Ishikawa (cell line): Measurements from ENCODE around the gene CATSPER3.

Source experiments
- CEBPB ChIP-seq: IDR thresholded peaks from 2 replicates; pipeline ENCODE4 v1.6.1; 2012
- CREB1 ChIP-seq: IDR thresholded peaks from 2 replicates; pipeline ENCODE4 v1.6.1; 2012; ENCODE audit warnings: low read depth
- EGR1 ChIP-seq: IDR thresholded peaks from 2 replicates; pipeline ENCODE4 v1.6.1; 2012
- EP300 ChIP-seq: IDR thresholded peaks from 2 replicates; pipeline ENCODE4 v1.6.1; 2012; ENCODE audit warnings: borderline replicate concordance
- FOXM1 ChIP-seq: IDR thresholded peaks from 2 replicates; pipeline ENCODE4 v1.6.1; 2012; ENCODE audit warnings: low read depth, borderline replicate concordance
- MAX ChIP-seq: IDR thresholded peaks from 2 replicates; pipeline ENCODE4 v1.6.1; 2012
- NFIC ChIP-seq: IDR thresholded peaks from 2 replicates; pipeline ENCODE4 v1.6.1; 2012
- RAD21 ChIP-seq: IDR thresholded peaks from 2 replicates; pipeline ENCODE4 v1.6.1; 2012; ENCODE audit warnings: low read depth
- REST ChIP-seq: IDR thresholded peaks from 2 replicates; pipeline ENCODE4 v1.6.1; 2012; ENCODE audit warnings: low read depth, mild to moderate bottlenecking
- TAF1 ChIP-seq: IDR thresholded peaks from 2 replicates; pipeline ENCODE4 v1.6.1; 2012; ENCODE audit warnings: low read depth, mild to moderate bottlenecking
- TCF12 ChIP-seq: IDR thresholded peaks from 2 replicates; pipeline ENCODE4 v1.6.1; 2012; ENCODE audit warnings: low read depth
- TEAD4 ChIP-seq: IDR thresholded peaks from 2 replicates; pipeline ENCODE4 v1.6.1; 2012
- USF1 ChIP-seq: IDR thresholded peaks from 2 replicates; pipeline ENCODE4 v1.6.1; 2012
- YY1 ChIP-seq: IDR thresholded peaks from 2 replicates; pipeline ENCODE4 v1.6.1; 2012; ENCODE audit warnings: low read depth
- ZBTB7A ChIP-seq: IDR thresholded peaks from 2 replicates; pipeline ENCODE4 v1.6.1; 2012; ENCODE audit warnings: low read depth

Gene CATSPER3

GRCh38 chr5:134965271-134965825 is 2.4 kb upstream of the CATSPER3 start:
- TF ChIP-seq EGR1, result no peak
- no peak for TF ChIP-seq MAX
- TF ChIP-seq YY1, result no peak
- no peak for TF ChIP-seq RAD21
- TF ChIP-seq TEAD4, result no peak
- no peak for TF ChIP-seq FOXM1
- no peak for TF ChIP-seq CEBPB
- TF ChIP-seq TAF1, result no peak
- TF ChIP-seq CREB1, result no peak
- TF ChIP-seq EP300, result no peak
- no peak for TF ChIP-seq ZBTB7A
- TF ChIP-seq REST, result no peak
- no peak for TF ChIP-seq NFIC
- TF ChIP-seq TCF12, result no peak
- no peak for TF ChIP-seq USF1

DNA sequence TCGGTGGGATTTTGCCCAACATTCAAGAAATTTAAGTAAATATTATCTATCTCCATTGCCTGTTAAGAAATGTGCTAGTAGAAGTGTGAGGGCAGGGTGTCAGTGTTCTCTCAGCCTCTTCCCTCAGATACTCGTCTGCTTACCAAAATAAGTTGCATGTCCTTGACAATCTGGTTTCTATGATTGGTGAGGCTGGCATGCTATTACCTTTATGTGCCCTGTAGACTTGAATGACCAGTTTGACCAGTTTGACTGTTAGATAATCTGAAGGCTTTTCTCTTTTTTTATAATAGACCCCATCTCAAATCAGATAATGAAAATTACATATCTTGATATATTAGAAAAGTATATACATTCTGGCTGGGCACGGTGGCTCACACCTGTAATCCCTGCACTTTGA is 348 bp downstream of the CATSPER3 start:
- TF ChIP-seq USF1 (no peak), TEAD4 (no peak)

DNA sequence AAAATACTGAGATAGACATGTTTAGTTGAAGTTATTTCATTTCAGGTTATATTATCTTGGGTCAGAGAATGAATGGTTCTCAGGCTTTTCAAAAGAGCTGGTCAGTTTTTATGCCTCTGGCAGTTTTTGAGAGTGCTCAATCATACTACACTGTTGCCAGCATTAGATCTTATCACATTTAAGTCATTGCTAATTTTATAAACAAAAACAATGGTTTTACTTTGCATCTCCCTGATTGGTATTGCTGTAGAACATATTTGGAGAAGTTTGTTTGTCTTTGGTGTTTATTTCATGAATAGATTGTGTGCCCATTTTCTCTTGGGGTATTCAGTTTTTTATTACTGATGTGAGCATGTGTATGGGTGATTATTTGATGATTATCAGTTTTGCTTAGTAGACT is 1.5 kb downstream of the CATSPER3 start:
- no peak for TF ChIP-seq RAD21
- TF ChIP-seq EP300, result no peak
- no peak for TF ChIP-seq CEBPB
- no peak for TF ChIP-seq CREB1
- no peak for TF ChIP-seq FOXM1
- TF ChIP-seq TEAD4, result no peak
- TF ChIP-seq MAX, result no peak
- no peak for TF ChIP-seq REST
- no peak for TF ChIP-seq TCF12
- no peak for TF ChIP-seq NFIC
- TF ChIP-seq EGR1, result no peak

DNA sequence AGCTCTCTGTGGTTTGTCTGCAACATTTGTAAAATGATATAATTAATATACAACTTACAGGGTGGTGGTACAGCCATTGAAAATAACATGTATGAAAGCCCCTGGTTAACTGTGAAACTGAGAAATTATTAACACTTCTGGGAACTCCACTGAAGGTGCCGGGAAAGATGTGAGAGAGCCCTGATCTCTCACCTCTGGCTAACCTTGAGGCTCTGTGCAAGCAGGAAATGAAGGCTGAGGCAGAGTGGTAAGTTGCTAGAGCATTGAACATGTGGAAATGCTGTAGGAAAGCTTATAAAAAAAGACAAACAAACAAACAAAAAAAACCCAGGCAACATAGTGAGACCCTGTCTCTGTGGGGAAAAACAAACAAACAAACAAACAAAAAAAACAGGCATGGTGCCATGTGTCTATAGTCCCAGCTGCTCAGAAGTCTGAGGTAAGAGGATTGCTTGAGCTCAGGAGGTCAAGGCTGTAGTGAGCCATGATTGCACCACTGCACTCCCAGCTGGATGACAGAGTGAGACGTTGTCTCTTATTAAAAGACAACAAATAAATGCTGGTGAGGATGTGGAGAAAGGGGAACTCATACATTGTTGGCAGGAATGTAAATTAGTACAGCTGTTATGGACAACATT is 7.5 kb downstream of the CATSPER3 start:
- no peak for TF ChIP-seq TAF1
- no peak for TF ChIP-seq EGR1
- TF ChIP-seq USF1, result no peak
- TF ChIP-seq EP300, result no peak
- TF ChIP-seq TCF12, result no peak
- TF ChIP-seq FOXM1, result no peak
- no peak for TF ChIP-seq MAX
- no peak for TF ChIP-seq NFIC
- TF ChIP-seq RAD21, result no peak
- no peak for TF ChIP-seq TEAD4
- no peak for TF ChIP-seq YY1
- no peak for TF ChIP-seq REST
- TF ChIP-seq ZBTB7A, result no peak
- TF ChIP-seq CEBPB, result no peak
- no peak for TF ChIP-seq CREB1
